Uterus (tissue), 2 donors: Measurements from ENCODE around the gene KCMF1.

Experiments used
- CTCF ChIP-seq, 4 experiments: fragments of 200-600 bp in 2 of 4; fragments of 450-650 bp in 2 of 4; sonication (generic) in 2 of 4; IDR thresholded peaks; one replicate each; pipeline ENCODE4 v1.5.1; 2016 to 2019; ENCODE audit warnings: antibody characterized with exemption in 4 of 4, mild to moderate bottlenecking in 2 of 4, moderate library complexity in 1 of 4
- POLR2A ChIP-seq, 2 donors: fragments of 450-650 bp; IDR thresholded peaks; one replicate each; pipeline ENCODE4 v1.6.1; 2016; ENCODE audit warnings: antibody characterized with exemption in 2 of 2, mild to moderate bottlenecking in 1 of 2, moderate library complexity in 1 of 2

DNA sequence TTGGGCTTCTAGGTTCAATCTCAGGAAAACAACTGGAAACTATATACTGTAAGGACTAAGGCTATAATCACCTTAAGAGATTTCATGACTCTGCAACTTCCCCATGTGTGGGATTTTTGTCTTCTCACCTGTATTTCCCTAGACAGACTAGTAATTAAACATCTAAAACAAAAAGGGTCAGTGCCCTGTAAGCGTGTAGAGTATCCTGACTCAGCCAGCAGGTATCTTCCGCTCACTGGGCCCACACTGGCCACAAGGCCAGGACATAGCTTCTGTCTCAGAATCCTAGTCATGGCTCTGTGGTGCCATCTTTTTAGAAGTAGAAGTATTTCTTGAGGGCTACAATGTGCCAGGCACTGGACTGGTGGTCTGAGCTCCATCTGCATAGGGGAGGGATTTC is 28.8 kb upstream of the KCMF1 start:
- TF ChIP-seq CTCF (IDR thresholded peaks at IDR 0.05) (no peak), POLR2A (IDR thresholded peaks at IDR 0.05) (no peak)
